ENCODE measurements around the gene DPM2.

The DPM2 gene

DNA sequence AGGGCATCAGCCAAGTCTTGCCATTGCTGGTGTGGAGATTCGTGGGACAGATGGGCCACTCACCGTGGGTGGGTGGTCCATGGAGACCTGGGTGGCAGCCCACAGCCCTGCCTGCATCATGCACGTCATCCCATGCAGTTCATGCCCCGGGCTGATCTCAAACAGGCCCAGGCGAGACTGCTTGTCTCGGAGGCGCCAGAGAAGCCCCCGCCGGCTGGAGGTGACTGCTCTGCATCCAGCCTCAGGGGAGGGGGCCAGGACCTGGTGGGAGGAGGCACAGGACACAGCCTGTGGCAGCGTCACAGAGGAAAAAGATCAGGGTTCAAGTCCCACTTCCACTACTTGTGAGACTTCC is 8.1 kb downstream of the DPM2 start:
- FAIRE-seq (no peak), DNase-seq (ENCODE audit: insufficient read length) (no peak)
- no peak for TF ChIP-seq TAF1 (IDR thresholded peaks at IDR 0.05; ENCODE audit: borderline replicate concordance, low read depth, low read length)
- no peak for TF ChIP-seq POLR2AphosphoS5 (IDR thresholded peaks at IDR 0.05; ENCODE audit: low read depth, low read length)
- no peak for TF ChIP-seq POLR2A (IDR thresholded peaks at IDR 0.05; ENCODE audit: low read depth, low read length)

DNA sequence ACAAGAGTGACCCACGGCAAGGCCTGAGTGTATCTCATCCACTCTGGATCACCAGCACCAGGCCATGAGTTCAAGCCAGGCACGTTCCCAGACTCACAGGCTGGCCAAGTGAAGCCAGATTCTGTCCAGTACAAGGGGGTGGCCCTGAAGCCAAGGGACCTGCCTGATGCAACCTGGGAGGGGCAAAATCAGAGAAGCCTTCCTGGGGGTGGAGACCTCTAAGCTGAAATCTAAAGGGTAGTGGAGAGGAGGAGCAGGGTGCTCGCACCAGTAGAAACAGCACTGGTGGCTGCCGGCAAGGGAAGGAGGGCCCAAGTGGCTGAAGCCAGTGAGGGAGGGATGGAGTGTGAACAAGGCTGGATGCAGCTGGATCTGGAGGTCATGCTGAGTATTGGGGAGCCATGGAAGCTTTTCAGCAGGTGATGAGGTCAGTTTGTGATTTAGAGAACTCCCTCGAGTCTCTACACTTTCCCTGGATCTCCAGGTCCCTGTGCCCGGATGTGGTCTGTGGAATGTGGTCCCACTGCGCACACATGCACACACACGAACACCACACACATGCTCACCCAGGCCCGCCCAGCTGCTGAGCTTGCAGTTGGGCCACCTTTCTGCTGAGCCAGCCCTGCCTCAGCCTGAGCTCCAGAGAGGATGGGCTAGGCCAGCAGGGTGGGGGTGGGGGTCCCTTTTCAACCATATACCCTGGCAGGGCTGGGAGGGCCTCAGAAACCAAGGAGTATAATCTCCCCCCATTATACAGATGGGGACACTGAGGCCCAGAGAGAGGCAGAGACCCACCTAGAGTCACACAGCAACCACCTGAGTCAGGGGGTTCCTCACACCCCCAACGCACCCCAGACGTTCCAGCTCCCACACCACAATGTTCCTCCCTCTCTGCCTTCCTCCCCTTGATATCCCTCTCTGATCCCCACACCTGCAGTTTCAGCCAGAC is 8.7 kb downstream of the DPM2 start:
- TF ChIP-seq POLR2A (IDR thresholded peaks at IDR 0.05; ENCODE audit: low read depth, low read length) = no peak
- TF ChIP-seq POLR2AphosphoS5 (IDR thresholded peaks at IDR 0.05; ENCODE audit: low read depth, low read length) = no peak
- TF ChIP-seq TAF1 (IDR thresholded peaks at IDR 0.05; ENCODE audit: borderline replicate concordance, low read depth, low read length) = no peak
- FAIRE-seq (no peak), DNase-seq (ENCODE audit: insufficient read length) (no peak)

DNA sequence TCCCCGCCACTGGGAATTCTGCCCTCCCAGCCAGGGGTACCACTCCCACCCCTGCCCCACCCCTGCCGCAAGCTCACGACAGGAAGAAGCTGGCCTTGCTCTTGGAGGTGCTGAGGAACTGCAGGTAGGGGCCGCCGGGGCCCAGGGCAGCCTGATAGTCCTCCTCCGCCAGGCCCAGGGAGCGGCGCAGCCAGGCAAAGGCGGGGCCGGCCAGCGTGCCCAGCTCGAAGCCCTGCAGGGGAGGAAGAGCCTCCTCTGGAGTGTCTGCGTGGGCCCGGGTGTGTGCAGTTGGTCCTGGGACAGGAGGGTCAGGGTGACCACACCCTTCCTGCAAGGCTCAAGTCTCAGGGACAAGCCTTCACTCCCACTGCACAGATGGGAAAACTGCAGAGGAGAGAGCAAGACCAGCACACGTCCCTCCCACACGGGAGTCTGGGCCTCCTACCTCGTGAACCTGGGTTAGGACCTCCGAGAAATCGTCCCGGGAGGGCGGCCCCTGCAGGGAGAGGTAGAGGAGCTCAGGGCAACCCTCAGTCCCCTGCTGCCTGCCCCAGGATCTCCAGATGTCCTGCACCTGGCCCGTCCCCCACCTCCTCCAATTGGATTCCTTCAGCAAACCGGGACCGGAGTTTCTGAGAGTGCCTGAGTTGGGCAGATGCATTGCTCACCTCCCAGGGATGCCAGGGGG is 9.5 kb downstream of the DPM2 start:
- TF ChIP-seq POLR2AphosphoS5 (IDR thresholded peaks at IDR 0.05; ENCODE audit: low read depth, low read length) = no peak
- no peak for TF ChIP-seq TAF1 (IDR thresholded peaks at IDR 0.05; ENCODE audit: borderline replicate concordance, low read depth, low read length)
- TF ChIP-seq POLR2A (IDR thresholded peaks at IDR 0.05; ENCODE audit: low read depth, low read length) = no peak
- no peak for DNase-seq (ENCODE audit: insufficient read length)
- no peak for FAIRE-seq

DNA sequence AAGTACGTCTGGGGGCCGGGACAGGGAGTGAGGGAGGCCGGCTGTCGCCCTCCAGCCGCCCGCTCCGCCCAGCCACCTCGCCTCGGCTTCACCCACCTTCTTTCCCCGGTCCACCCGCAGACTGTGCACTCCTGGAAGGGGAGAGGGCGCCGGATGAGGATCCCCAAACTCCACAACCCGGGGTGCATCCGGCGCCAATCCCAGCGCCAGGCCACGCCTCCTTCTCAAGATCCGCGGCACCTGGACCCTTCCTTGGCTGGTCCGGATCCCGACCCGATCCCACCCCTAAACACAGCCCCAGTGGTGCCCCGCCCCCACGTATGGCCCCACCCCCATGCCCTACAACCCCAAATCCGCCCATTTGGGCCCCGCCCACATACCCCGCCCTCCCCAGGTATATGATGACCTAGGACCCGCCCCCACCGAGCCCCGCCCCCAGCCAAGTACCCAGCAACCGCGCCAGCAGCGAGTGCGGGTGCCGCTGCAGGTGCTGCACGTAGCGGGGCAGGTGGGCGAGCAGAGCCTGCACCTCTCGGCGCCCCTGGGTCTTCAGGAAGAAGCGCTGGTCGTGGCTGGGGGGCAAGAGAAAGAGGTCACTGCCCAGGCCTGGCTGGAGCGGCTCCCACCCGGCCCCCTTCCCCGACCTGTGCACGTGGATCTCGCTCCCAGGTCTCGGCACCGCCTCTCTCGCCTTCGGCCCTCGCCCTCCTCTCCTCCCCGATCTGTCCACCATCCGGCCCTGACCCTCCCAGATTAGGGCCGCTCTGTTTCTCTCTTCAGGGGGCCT is 10.3 kb downstream of the DPM2 start:
- FAIRE-seq (no peak), DNase-seq (ENCODE audit: insufficient read length) (no peak)
- TF ChIP-seq POLR2A (IDR thresholded peaks at IDR 0.05; ENCODE audit: low read depth, low read length) = no peak
- TF ChIP-seq POLR2AphosphoS5 (IDR thresholded peaks at IDR 0.05; ENCODE audit: low read depth, low read length) = no peak
- TF ChIP-seq TAF1 (IDR thresholded peaks at IDR 0.05; ENCODE audit: borderline replicate concordance, low read depth, low read length) = no peak

DNA sequence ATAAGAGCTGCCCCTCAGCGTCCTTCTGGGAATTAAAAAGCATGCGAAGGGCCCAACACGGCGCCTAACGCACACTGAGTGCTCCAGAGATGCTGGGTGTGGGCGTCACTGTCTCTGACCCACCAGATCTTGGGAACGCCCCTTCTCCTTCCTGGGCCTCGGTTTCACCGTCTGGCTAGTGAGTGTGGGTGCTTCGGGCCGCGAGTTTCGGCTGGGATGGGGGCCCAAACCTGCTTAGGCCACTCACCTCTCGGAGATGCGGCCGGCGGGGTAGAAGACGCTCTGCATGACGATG is 10.8 kb downstream of the DPM2 start:
- TF ChIP-seq POLR2A (IDR thresholded peaks at IDR 0.05; ENCODE audit: low read depth, low read length) = no peak
- TF ChIP-seq TAF1 (IDR thresholded peaks at IDR 0.05; ENCODE audit: borderline replicate concordance, low read depth, low read length) = no peak
- no peak for TF ChIP-seq POLR2AphosphoS5 (IDR thresholded peaks at IDR 0.05; ENCODE audit: low read depth, low read length)
- no peak for FAIRE-seq
- DNase-seq (ENCODE audit: insufficient read length) = no peak

DNA sequence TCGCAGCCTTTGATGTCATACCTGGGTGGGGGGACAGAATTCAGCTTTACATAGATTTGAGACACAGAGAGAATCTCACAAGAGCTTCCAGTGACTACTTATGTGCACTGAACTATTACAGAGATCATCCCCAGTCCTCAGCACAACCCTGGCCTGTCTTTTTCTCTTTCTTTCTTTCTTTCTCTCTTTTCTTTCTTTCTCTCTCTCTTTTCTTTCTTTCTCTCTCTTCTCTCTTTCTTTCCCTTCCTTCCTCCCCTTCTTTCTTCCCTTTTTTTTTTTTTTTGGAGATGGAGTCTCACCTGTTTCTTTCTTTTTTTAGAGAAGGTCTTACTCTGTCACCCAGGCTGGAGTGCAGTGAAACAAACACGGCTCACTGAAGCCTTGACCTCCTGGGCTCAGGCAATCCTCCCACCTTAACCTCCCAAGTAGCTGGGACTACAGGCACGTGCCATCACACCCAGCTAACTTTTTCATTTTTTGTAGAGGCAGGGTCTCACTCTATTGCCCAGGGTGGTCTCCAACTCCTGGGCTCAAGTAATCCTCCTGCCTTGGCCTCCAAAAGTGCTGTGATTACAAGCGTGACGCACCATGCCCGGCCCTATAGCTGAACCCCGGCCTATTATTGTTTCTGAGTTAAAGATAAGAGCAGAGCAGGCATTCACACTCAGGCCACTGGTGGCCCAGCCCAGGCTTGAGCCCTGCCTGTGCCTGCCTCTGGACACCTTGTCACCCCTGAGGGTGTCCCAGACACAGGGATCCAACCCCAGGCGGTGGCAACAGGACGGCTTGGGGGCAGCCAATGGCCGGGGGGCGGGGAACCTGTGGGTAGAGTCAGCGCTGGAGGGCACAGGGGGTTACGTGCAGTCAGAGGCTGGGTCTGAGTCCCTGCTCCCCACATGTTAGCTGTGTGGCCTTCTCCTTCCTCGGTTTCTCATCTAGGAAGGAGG is 11.4 kb downstream of the DPM2 start:
- FAIRE-seq = no peak
- DNase-seq (ENCODE audit: insufficient read length) = no peak
- TF ChIP-seq POLR2AphosphoS5 (IDR thresholded peaks at IDR 0.05; ENCODE audit: low read depth, low read length) (no peak), POLR2A (IDR thresholded peaks at IDR 0.05; ENCODE audit: low read depth, low read length) (no peak), TAF1 (IDR thresholded peaks at IDR 0.05; ENCODE audit: borderline replicate concordance, low read depth, low read length) (no peak)

DNA sequence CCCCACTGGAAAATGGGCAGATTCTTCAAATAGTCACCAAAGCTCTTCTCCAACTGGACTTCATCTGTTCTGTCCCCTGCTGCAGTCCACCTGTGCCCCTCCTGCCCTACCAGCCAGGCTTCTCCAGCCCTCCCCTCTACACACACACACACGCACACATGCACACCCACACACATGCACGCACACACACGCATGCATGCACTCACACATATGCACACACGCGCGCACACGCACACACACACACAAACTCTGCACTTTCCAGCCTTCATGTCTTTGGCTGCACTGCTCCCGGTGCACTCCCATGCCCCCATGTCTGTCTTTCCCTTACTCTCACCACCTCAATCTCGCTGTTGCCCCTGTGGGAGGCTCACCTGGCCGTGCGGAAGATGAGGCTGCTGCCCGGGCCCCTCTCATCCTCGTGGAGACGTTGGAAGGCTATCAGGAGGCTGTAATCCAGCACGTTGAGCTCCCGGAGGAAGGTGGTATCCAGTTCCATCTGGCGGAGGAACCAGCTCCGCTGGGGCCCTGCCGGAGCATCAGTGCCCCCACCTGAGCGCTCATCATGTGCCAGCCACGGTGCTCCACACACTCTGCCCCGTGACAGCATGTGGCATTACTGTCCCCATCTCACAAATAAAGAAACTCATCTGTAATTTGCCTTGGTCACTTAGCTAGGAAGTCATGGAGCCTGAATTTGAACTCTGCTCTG is 12.8 kb downstream of the DPM2 start:
- no peak for FAIRE-seq
- no peak for TF ChIP-seq POLR2A (IDR thresholded peaks at IDR 0.05; ENCODE audit: low read depth, low read length)
- TF ChIP-seq TAF1 (IDR thresholded peaks at IDR 0.05; ENCODE audit: borderline replicate concordance, low read depth, low read length) = no peak
- TF ChIP-seq POLR2AphosphoS5 (IDR thresholded peaks at IDR 0.05; ENCODE audit: low read depth, low read length) = no peak
- DNase-seq (ENCODE audit: insufficient read length) = no peak

DNA sequence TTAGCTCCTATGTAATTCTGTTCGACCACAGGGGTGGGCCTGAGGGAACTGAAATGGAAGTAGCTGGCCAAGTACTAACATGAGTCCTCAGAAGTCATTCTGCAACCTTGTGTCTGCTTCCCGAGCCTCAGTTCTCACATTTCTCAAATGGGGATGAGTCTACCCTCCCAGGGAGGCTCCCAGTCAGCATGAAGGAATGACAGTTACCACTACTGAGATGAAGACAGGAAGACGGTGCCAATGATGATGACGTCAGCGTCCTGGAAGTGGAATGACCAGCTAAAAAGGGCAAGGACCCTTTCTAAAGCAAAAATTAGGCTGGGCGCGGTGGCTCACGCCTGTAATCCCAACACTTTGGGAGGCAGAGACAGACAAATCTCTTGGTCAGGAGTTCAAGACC is 13.9 kb downstream of the DPM2 start:
- TF ChIP-seq TAF1 (IDR thresholded peaks at IDR 0.05; ENCODE audit: borderline replicate concordance, low read depth, low read length) (no peak), POLR2AphosphoS5 (IDR thresholded peaks at IDR 0.05; ENCODE audit: low read depth, low read length) (no peak), POLR2A (IDR thresholded peaks at IDR 0.05; ENCODE audit: low read depth, low read length) (no peak)
- FAIRE-seq = no peak
- DNase-seq (ENCODE audit: insufficient read length) = no peak

DNA sequence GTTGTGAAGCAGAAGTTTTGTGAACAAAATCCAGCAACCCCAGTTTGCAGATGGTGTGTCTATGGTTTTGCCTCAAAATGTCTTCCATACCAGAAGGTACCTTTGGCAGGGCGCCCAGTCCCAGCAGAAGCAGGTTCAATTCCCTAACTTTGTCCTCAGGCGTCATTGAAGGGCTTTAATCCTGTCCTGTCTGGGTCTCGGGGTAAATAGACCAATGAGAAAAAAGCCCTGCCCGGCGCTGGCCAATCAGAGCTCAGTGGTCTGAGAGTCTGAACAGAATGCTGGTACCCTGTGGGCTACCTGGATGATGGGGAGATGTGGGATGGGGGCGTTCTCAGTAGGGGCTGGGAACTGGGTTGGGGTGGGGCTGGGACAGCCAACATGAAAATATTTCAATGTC is 14.6 kb downstream of the DPM2 start:
- no peak for TF ChIP-seq TAF1 (IDR thresholded peaks at IDR 0.05; ENCODE audit: borderline replicate concordance, low read depth, low read length)
- TF ChIP-seq POLR2A (IDR thresholded peaks at IDR 0.05; ENCODE audit: low read depth, low read length) = no peak
- TF ChIP-seq POLR2AphosphoS5 (IDR thresholded peaks at IDR 0.05; ENCODE audit: low read depth, low read length) = no peak
- DNase-seq (ENCODE audit: insufficient read length) (no peak), FAIRE-seq (no peak)

DNA sequence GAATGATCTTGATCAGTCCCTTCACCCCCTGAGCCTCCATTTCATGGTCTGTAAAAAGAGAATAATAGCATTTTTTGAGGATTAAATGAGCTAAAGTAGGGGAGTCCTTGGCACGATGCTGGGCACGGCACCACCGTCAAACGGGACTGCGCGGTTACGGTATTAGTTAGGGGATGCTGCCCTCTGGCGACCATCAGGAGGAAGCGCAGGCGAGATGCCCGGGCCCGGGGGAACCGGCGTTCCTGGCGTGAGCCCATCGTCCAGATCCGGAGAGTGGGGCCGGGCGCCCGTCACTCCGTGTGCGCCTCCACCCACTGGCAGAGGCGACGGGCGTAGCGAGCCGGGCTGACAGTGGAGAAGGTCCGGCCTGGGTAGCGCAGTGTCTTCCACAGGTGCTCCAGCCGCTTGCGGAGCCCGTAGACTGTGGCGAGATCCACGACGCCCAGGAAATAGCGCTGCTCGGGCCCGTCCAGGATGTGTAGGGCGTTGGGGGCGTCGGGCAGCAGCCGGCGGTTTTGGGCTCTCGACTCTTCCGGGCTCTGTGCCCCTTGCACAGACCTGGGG is 16.0 kb downstream of the DPM2 start:
- FAIRE-seq = peak; percentile 88
- DNase-seq (ENCODE audit: insufficient read length) = peak; percentile 89
- peak; percentile 21; the same call in 1 of the 2 replicates for TF ChIP-seq POLR2A (IDR thresholded peaks at IDR 0.05; ENCODE audit: low read depth, low read length)
- TF ChIP-seq POLR2AphosphoS5 (IDR thresholded peaks at IDR 0.05; ENCODE audit: low read depth, low read length) = no peak
